ENCODE measurements around the gene VASH1.

VASH1 gene

GRCh38 chr14:76771437-76771980, 10.2 kb downstream of the VASH1 start:
- no peak for DNase-seq (ENCODE audit: low read depth in 2 of 2)

DNA sequence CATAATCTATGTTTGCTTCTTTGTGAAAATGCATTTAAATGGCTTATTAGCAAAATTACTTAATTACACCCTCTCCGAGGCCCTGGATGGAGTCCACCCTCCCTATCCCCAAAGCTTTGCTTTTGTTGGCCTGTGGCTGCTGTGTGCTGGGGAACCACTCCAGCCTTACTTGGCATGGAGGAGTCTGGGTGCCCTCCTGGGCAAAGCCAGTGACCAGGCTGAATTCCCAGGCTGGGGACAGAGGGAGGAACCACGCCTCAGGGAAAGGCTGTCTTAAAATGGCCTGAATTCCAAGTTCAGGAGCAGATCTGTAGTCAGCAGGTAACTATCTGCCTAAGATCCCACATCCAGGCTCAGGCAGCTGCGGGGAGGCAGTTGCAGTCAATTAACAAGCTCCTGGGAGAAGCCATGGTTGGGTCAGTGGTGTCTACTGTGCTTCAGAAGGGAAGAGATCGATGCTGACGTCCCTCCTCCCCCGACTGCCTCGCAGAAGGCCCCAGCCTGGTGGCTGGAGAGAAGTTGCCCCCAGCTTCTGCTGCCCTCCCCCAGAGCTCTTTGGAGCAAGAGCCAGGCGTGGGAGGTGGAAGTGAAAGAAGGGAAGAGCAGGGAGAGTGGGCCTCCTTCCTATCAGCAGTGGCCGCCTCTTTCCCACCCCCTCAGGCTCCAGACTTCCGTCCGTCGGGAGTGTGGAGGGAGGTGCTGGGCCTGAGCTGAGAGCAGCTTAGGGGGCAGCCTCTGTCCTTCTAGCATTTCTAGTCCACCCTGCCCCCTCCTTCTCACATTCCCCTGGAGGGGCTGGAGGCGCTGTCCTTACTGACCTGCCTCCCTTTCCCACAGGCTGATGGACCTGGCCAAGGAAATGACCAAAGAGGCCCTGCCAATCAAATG, 11.3 kb downstream of the VASH1 start:
- DNase-seq (ENCODE audit: low read depth in 2 of 2): no peak

DNA sequence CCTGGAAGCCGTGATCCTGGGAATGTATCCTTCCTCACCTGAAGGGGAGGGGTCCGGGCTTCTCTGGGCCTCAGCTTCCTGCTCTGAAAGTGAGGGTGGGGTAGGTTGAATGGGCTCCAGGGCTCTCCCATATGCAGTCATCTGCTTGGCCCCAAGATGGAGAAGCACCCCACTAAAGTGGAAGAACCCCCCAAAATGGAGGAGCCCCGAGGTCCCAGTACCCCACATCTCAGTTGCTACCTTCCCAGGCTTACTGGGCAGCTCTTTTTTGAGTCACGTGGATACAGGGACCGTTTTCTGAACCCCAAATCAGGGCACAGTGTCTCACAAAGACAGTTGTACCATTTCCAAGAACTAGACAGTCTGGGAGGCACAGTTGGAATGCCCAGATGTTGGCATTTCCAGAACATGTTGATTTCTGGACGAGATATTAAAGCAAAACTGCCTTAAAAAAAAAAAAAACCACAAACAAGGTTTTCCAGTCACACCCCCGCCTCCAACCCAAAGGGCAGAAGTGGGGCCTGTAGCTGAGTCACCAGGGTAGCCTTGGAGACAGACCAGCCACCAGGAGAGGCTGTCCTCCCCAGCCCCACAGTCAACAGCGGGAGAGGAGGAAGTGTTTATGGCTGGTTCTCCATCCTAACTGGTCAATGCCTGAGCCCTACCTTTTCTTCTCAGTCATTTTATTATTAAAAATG, 12.1 kb downstream of the VASH1 start:
- peak in 1 of 2 donors; percentile 28 for DNase-seq (ENCODE audit: low read depth in 2 of 2)

DNA sequence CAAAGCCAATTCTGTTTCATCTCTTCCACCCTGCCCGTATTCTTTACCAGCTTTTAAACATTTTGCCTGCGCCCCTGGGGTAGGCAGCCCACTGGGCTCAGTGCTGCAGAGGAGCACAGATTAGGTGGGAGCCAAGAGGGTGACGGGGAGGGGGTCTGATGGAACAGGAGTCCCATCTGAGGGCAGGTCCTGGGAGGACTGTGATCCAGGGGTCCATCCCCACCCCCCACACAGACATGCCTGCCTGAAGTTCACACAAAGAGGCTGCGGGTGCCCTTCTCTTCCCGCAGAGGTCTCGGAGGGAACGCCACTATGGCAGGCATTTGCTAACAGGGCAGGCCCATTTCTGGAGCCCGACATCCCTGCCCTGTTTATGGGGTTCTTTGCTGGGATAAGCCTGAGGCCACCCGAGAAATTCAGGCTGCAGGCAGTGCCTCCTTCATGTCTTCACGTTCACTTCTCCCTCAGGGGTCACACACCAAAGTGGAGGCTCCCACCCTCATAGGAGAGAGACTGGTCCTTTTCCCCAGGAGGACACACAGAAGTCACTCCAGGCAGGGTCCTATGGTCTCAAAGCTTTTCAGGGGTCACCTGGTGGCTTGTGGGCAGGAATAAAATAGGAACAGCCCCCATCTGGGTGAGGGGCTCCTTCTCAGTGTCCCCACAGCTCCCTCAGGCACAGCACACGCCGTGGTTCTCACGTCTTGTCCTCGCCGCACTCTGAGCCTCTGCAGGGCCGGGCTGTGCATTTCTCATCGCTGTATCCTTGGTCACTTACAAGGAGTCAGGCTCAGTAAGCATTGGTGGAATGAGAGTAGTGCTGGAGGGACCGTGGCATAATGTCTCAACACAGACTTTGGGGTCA, 12.9 kb downstream of the VASH1 start:
- DNase-seq (ENCODE audit: low read depth in 2 of 2): no peak

DNA sequence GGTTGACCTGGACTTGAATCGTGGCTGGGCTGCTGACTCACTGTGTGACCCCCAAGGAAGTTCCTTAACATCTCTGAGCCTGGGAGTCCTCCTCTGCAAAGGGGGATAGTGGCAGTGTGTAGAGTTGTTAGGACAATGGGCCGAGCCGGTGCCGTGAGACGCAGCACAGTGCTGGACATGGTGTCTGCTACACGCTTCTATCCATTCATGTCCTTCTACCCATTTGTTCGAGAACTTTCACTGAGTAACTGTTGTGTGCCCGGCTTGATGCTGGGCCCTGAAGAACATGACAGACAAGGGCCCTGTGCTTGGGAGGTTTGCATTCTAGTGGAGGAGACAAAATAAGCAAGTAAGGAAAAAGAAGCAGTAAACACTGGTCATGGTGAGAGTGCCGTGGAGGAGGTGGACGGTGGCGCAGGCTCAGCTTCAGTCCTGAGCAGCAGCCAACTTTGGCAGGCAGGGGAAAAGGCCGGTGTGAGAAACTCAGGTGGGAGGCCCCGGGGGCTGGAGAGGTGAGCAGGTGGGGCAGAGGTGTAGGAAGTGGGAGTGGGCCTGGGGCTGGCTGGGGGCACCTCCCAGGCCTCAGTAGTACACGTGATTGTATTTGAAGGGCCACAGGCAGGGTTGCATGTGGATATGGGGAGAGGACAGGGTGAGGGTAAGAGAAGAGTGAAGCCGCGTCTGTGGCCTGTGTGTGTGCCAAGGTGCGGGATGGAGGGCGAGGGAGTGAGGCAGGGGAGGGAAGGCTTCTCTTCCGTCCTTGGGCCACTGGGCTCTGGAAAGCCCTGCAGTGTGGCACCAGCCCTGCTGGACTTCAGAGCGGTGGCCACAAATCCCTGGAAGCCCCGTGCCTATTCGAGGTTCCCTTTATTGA, 13.8 kb downstream of the VASH1 start:
- DNase-seq (ENCODE audit: low read depth in 2 of 2): no peak

DNA sequence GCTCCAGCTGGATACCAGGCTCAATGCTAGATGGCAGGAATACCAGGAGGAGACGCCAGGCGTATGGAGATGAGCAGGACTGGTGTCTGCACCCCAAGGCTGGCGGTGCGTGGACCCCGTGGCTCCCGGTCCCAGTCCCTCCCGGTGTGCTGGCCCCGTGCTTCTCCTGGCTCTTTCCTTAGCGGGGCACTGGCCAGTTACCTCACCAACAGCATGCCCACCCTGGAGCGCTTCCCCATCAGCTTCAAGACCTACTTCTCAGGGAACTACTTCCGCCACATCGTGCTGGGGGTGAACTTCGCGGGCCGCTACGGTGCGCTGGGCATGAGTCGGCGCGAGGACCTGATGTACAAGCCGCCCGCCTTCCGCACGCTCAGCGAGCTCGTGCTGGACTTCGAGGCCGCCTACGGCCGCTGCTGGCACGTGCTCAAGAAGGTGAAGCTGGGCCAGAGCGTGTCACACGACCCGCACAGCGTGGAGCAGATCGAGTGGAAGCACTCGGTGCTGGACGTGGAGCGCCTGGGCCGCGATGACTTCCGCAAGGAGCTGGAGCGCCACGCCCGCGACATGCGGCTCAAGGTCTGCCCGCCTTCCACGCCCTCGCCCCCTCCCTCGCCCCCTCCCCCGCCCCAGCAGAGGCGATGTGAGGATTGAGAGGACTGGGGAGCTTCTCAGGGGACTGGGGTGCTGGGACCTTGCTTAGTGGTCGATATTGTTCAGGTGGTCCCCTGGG, 14.6 kb downstream of the VASH1 start:
- no peak for DNase-seq (ENCODE audit: low read depth in 2 of 2)

DNA sequence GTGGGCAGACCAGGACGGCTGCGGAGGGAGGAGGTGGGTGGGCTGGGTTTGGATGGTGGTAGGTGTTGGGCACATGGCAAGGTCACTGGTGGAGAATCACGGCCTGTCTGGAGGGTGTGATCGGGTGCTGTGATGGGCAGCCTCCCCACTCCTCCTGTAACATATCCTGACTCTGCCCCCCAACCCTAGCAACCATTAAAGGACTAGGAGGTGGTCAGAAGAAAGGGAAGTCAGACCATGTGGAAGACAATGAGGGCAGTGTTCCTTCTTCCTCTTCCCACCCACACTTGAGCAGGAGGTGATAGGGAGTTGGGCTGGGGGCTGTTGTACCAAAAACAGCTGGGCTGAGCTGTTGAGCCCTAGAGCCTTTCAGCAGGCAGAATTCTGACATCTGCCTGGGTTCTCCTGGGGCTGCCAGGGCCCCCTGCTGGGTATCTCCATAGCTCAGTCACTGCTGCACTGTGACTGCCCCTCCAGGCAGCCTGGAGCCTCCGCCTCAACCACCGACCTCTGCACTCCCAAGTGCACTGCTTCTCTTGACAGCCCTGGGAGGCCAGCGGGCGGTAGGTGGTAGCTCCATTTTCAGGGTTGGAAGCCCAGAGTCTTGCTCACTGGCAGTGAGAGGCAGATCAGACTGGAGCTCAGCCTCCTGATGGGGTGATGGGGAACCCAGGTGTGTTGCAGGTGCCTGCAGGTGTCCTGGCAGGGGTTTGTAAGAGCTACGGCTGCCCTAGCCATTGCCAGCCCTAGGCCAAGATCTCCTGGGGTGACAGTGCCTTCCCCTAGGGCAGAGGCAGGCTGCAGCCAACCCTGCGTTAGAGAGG, 15.4 kb downstream of the VASH1 start:
- no peak for DNase-seq (ENCODE audit: low read depth in 2 of 2)

GRCh38 chr14:76777721-76778120, 16.5 kb downstream of the VASH1 start:
- no peak for DNase-seq (ENCODE audit: low read depth in 2 of 2)

GRCh38 chr14:76778546-76779215, 17.4 kb downstream of the VASH1 start:
- no peak for DNase-seq (ENCODE audit: low read depth in 2 of 2)

DNA sequence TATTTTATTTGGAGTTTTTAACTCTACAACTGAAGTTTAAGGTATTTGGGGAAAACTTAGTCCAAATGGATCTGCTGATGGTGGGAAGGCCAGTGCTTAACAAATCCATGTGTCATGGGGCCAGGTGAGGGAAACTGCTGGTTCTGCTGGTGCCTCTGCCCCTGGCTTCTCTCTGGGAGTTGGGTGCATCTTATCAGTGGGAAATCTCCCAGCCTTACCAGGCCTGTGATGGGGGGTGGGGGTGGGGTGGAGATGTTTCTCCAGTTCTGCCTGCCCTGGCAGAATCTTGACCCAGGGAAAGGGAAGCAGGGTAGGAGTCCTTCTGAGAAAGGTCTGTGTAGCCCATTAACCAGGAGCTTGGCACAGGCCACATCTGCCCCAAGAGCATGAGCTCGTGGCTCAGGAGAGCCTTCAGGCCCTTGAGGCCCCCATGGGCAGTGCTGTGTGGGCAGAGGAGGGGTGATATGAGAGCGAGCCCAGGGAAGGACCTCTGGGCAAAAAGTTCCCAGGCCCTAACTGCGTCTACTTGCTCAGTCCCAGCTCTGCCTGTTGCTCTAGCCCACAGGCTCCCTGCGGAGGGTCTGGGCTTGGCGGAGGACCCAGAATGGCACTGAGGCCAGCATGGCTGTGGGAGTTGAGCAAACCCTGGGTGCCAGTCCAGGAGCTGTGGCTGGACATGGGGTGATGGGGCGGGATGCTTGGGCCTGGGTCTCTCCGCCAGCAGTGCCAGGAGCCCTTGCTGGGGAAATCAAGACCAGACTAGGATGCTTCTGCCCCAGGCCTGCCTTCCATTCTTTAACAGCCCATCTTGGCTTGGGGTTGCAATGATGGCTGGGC, 18.2 kb downstream of the VASH1 start:
- no peak for DNase-seq (ENCODE audit: low read depth in 2 of 2)

DNA sequence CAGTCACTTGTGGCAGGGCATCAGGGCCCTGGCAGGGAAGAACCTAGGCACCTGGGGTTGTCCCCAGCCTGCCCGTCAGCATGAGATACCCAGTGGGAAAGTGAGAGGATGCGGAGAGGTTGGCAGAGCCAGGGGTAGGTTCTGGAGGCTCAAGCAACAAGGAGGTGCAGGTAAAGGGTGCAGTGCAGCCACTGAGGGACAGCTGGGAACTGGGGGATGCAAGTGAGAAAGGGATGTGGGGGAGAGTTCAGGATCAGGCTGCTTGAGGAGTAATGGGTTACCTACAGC, 18.7 kb downstream of the VASH1 start:
- no peak for DNase-seq (ENCODE audit: low read depth in 2 of 2)

DNA sequence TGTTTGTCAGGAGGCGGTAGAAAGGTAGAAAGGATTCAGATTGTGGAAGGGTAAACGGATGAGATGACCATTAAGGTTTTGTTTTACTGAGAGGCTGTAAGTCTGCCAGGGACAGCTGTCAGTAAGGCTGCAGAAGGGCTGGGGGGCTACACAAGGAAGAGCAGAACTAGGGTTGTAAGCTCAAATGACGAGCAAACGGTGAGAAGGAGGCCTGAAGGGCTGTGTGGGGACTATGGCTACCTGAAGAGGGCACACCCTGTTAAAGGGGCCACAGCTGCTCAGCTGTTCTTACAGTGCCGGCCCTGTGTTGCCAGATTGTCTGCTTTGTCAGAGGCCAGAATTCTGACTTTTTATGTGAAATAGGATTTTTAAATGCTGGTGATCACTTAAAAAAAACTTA, 19.1 kb downstream of the VASH1 start:
- no peak for DNase-seq (ENCODE audit: low read depth in 2 of 2)

DNA sequence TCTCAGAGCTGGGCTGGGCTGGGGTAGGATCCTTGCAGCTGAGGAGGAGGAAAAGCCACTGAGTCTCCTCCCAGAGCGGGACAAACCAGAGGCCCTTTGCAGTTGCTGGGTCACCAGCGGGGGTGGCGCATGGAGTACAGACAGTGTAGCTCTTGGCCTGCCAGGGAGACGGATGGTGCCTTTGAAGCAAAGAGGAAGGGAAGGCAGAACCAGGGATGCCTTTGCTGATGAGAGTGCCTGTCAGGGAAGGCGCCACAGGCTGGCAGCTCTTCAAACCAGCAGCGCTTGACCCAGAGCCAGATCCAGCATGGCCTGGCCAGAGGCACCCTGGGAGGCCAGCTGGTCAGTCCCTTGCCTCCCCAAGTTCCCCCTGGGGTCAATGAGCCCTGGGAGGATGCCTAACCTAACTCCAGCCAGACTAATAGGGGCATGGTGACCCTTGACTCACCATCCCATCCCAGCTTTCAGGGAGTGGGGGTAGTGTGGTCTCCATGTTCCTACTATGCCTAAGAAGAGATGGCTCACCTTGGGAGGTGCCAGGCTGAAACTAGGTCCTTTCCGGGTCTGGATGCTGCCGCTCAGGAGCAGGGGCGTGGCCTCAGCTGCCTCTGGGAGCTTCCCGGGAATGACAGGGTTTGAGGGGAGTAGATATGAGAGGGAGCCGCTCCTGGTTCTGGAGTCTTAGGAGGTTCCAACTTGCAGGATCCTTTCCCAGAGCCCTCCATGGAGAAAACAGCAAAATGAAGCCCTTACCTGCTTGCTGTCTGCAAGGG, 19.8 kb downstream of the VASH1 start:
- no peak for DNase-seq (ENCODE audit: low read depth in 2 of 2)

GRCh38 chr14:76781648-76782051, 20.4 kb downstream of the VASH1 start:
- no peak for DNase-seq (ENCODE audit: low read depth in 2 of 2)

DNA sequence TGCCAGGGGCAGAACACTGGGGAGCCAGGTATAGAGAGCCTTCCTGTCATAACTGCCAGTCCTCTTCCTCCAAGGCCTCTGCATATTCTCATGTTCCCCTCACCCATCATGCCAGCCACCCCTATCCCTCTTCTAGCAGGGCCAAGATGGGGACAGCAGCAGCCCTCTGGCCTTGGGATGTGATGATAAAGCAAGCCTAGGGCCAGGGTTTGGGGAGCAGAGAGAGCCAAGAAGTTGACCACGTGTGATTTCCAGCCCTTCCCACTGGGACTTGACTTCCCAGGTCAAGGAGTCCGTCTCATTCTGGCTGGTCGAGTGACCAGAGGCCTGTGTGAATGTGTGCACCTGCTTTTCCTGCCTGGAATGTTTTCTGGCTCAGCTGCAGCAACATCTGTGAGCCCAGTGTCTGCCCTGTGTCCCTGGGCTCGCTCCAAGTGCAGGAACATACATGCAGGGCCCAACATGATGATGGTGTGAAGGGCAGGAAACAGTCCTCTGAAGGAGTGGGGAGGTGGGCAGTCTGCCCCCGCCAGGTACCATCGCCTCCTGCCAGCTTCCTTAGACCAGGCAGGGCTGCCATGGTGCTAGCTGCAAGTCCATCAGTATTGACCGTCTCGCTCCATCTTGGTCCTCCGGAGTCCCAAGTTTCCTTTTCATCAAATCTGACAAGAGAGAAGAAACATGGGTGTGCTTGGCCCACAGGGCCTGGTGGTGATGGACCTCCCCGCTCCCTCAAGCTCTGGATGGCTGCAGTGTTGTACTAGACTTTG, 21.0 kb downstream of the VASH1 start:
- no peak for DNase-seq (ENCODE audit: low read depth in 2 of 2)

- DNase-seq (ENCODE audit: low read depth in 2 of 2): no peak
Measured at GRCh38 chr14:76782885-76783566, 21.8 kb downstream of the VASH1 start.

Data from stimulated activated CD8-positive, alpha-beta memory T cell treated with anti-CD3 and anti-CD28 coated beads, Interleukin-2, amount 100 ng/mL, for 48 hours (primary cell).